Measurements from ENCODE around the gene PDZRN3.

DNA sequence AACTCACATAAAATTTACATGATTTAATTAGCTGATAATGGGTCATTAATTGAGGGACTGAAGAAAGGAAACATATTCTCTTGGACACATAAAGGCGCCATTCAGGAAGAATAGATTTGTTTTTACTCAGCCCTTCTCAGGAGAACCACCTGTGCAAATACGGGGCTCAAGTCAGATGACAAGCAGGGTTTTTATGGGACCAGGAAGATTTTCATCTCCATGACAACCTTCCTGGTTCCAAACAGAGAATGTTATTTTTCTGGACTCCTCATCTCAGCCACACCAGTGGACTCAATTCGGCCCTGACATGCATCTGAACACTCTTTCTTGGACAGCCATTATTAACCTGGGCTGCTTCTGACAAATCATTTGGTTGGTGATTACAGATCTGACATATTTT is 120.5 kb downstream of the PDZRN3 start:
- TF ChIP-seq, protein P1, sequence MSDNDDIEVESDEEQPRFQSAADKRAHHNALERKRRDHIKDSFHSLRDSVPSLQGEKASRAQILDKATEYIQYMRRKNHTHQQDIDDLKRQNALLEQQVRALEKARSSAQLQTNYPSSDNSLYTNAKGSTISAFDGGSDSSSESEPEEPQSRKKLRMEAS (IDR thresholded peaks at IDR 0.05; ENCODE audit: low read depth): no peak
- TF ChIP-seq CTCF (IDR thresholded peaks at IDR 0.05) (no peak), RAD21 (IDR thresholded peaks at IDR 0.05; ENCODE audit: low read length) (no peak), EP300 (IDR thresholded peaks at IDR 0.05; ENCODE audit: borderline replicate concordance in 1 of 2, low read depth in 1 of 2, low read length in 1 of 2) (no peak), SMC3 (IDR thresholded peaks at IDR 0.05; ENCODE audit: low read depth, low read length) (no peak), JUND (IDR thresholded peaks at IDR 0.05) (no peak), FOXJ3 (CRISPR knock-in tag; IDR thresholded peaks at IDR 0.05) (no peak), SIN3A (IDR thresholded peaks at IDR 0.05; ENCODE audit: borderline replicate concordance, low read depth, low read length) (no peak), NFIC (IDR thresholded peaks at IDR 0.05; ENCODE audit: borderline replicate concordance) (no peak), ELF1 (IDR thresholded peaks at IDR 0.05) (no peak), TEAD4 (IDR thresholded peaks at IDR 0.05; ENCODE audit: borderline replicate concordance, insufficient read depth) (no peak), RFX5 (IDR thresholded peaks at IDR 0.05; ENCODE audit: low read length) (no peak)
- TF ChIP-seq, protein P2, sequence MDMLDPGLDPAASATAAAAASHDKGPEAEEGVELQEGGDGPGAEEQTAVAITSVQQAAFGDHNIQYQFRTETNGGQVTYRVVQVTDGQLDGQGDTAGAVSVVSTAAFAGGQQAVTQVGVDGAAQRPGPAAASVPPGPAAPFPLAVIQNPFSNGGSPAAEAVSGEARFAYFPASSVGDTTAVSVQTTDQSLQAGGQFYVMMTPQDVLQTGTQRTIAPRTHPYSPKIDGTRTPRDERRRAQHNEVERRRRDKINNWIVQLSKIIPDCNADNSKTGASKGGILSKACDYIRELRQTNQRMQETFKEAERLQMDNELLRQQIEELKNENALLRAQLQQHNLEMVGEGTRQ (IDR thresholded peaks at IDR 0.05; ENCODE audit: borderline replicate concordance, low read depth, low read length): no peak
- TF ChIP-seq, protein P3, sequence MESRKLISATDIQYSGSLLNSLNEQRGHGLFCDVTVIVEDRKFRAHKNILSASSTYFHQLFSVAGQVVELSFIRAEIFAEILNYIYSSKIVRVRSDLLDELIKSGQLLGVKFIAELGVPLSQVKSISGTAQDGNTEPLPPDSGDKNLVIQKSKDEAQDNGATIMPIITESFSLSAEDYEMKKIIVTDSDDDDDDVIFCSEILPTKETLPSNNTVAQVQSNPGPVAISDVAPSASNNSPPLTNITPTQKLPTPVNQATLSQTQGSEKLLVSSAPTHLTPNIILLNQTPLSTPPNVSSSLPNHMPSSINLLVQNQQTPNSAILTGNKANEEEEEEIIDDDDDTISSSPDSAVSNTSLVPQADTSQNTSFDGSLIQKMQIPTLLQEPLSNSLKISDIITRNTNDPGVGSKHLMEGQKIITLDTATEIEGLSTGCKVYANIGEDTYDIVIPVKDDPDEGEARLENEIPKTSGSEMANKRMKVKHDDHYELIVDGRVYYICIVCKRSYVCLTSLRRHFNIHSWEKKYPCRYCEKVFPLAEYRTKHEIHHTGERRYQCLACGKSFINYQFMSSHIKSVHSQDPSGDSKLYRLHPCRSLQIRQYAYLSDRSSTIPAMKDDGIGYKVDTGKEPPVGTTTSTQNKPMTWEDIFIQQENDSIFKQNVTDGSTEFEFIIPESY (IDR thresholded peaks at IDR 0.05; ENCODE audit: borderline replicate concordance, low read depth): no peak

Data from SK-N-SH (cell line).